Neural progenitor cell (in vitro differentiated cells): Measurements from ENCODE around the gene CCDC3. TPM values are rescaled to one million over a fixed set of nuclear protein-coding genes. Genes with fewer than 3 reads are reported as not detected.
A peak's percentile ranks its signal among the peaks of the same experiment; 100 is the strongest.

ENCODE experiments used
- DNase-seq: peaks from one replicate; pipeline ENCODE4 v3.0.0-alpha.2; 2016; ENCODE audit warnings: low spot score
- H2AFZ ChIP-seq: fragments of 200-600 bp; sonication (generic); replicated peaks from 2 replicates; pipeline ENCODE4 v1.6.1; 2016; ENCODE audit warnings: antibody characterized with exemption
- H3F3A ChIP-seq: fragments of 200-600 bp; sonication (generic); 2 replicates; pipeline ENCODE4 v1.6.1; 2016; ENCODE audit warnings: antibody characterized with exemption, low read depth
- H3K27ac ChIP-seq: fragments of 200-600 bp; sonication (generic); 2 replicates; pipeline ENCODE4 v1.5.1; 2016; ENCODE audit warnings: mild to moderate bottlenecking
- H3K27me3 ChIP-seq: fragments of 200-600 bp; sonication (generic); 2 replicates; pipeline ENCODE4 v1.6.1; 2016; ENCODE audit warnings: mild to moderate bottlenecking, moderate library complexity
- H3K36me3 ChIP-seq: fragments of 200-600 bp; sonication (generic); 2 replicates; pipeline ENCODE4 v1.5.1; 2016
- H3K4me1 ChIP-seq: fragments of 200-600 bp; sonication (generic); 2 replicates; pipeline ENCODE4 v1.6.1; 2016; ENCODE audit warnings: mixed run types
- H3K4me2 ChIP-seq: fragments of 200-600 bp; sonication (generic); 2 replicates; pipeline ENCODE4 v1.6.1; 2016
- H3K4me3 ChIP-seq: fragments of 200-600 bp; sonication (generic); 2 replicates; pipeline ENCODE4 v1.5.1; 2016
- H3K79me2 ChIP-seq: fragments of 200-600 bp; sonication (generic); 2 replicates; pipeline ENCODE4 v1.6.1; 2016; ENCODE audit warnings: low read depth
- H3K9ac ChIP-seq: fragments of 200-600 bp; sonication (generic); 2 replicates; pipeline ENCODE4 v1.6.1; 2016
- H3K9me3 ChIP-seq: fragments of 200-600 bp; sonication (generic); 2 replicates; pipeline ENCODE4 v1.5.1; 2016; ENCODE audit warnings: low read depth
- H4K20me1 ChIP-seq: fragments of 200-600 bp; sonication (generic); 2 replicates; pipeline ENCODE4 v1.6.1; 2016; ENCODE audit warnings: low read depth
- H3K27ac Mint-ChIP-seq: 3 replicates; pipeline ENCODE4 v1.8.0; 2021; ENCODE audit warnings: mixed read lengths
- H3K27me3 Mint-ChIP-seq: 2 replicates; pipeline ENCODE4 v1.8.0; 2022; ENCODE audit warnings: low read depth, mild to moderate bottlenecking, inconsistent platforms, moderate library complexity, mixed read lengths; ENCODE audit not compliant: insufficient read depth
- H3K36me3 Mint-ChIP-seq: 3 replicates; pipeline ENCODE4 v1.8.0; 2021; ENCODE audit warnings: mixed read lengths
- H3K4me1 Mint-ChIP-seq: 3 replicates; pipeline ENCODE4 v1.8.0; 2021; ENCODE audit warnings: mixed read lengths
- H3K4me3 Mint-ChIP-seq: 3 replicates; pipeline ENCODE4 v1.8.0; 2021; ENCODE audit warnings: mild to moderate bottlenecking, moderate library complexity, mixed read lengths
- H3K9me3 Mint-ChIP-seq: 3 replicates; pipeline ENCODE4 v1.8.0; 2020; ENCODE audit warnings: mixed read lengths
- EZH2 ChIP-seq: fragments of 200-600 bp; sonication (generic); IDR thresholded peaks from 2 replicates; pipeline ENCODE4 v1.6.1; 2017; ENCODE audit warnings: antibody characterized with exemption, mild to moderate bottlenecking, moderate library complexity
- EZH2phosphoT487 ChIP-seq: fragments of 200-600 bp; sonication (generic); IDR thresholded peaks from 2 replicates; pipeline ENCODE4 v1.6.1; 2017; ENCODE audit warnings: antibody characterized with exemption
- total RNA-seq: library from RNA; depleted of rRNA; stranded (reverse); fragments of >200 nt; gene quantifications from 2 replicates; pipeline ENCODE4 v1.2.3, GENCODE V29; 2015; ENCODE audit warnings: low replicate concordance
- TF ChIP-seq, protein P1 (sequence below): fragments of 200-600 bp; sonication (generic); IDR thresholded peaks from 2 replicates; pipeline ENCODE4 v1.5.1; 2017; ENCODE audit warnings: antibody characterized with exemption, mild to moderate bottlenecking

The CCDC3 gene
- total RNA-seq, 1 donor from 2014 or later = not detected

DNA sequence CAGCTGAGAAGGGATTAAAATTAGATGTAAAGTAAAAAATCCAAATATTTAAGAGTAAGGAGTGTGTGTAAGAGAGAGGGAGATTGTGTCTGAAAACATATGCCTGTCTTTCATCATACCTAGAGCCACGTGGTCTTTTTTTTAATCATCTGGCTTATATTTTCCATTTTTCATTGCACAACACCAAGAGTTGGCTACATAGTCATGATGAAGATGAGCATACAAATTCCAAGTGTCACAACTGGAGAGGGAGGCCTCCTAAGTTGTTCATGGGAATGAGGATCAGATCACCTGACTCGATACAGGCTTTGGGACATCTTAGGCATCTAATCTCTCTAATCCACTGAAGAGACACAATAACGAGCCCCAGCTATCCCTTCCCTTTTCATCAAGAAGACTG, 47.2 kb upstream of the CCDC3 start:
- no peaks in the 10 kb centered on the region for H3K36me3 ChIP-seq
- H3K4me2 ChIP-seq = no peak overlapping the region
- Mint-ChIP-seq H3K9me3 (peaks cover 2% of the 10 kb centered on the region), H3K27me3 (peaks cover 14% of the 10 kb centered on the region), H3K4me1 (peaks cover 32% of the 10 kb centered on the region), H3K4me3 (no peak overlapping the region), H3K36me3 (no peaks in the 10 kb centered on the region), H3K27ac (no peak overlapping the region)
- no peaks in the 10 kb centered on the region for H4K20me1 ChIP-seq
- no peak overlapping the region for H3K9ac ChIP-seq
- H3K4me3 ChIP-seq = no peak overlapping the region
- TF ChIP-seq, protein P1, sequence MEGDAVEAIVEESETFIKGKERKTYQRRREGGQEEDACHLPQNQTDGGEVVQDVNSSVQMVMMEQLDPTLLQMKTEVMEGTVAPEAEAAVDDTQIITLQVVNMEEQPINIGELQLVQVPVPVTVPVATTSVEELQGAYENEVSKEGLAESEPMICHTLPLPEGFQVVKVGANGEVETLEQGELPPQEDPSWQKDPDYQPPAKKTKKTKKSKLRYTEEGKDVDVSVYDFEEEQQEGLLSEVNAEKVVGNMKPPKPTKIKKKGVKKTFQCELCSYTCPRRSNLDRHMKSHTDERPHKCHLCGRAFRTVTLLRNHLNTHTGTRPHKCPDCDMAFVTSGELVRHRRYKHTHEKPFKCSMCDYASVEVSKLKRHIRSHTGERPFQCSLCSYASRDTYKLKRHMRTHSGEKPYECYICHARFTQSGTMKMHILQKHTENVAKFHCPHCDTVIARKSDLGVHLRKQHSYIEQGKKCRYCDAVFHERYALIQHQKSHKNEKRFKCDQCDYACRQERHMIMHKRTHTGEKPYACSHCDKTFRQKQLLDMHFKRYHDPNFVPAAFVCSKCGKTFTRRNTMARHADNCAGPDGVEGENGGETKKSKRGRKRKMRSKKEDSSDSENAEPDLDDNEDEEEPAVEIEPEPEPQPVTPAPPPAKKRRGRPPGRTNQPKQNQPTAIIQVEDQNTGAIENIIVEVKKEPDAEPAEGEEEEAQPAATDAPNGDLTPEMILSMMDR = no peak
- no peak for TF ChIP-seq EZH2
- TF ChIP-seq EZH2phosphoT487 = no peak
- no peak overlapping the region for H3K27ac ChIP-seq
- H3F3A ChIP-seq = peaks cover 18% of the 10 kb centered on the region
- H2AFZ ChIP-seq = no peak overlapping the region
- DNase-seq = no peak
- no peaks in the 10 kb centered on the region for H3K79me2 ChIP-seq
- peaks cover 31% of the 10 kb centered on the region for H3K4me1 ChIP-seq
- H3K27me3 ChIP-seq = no peaks in the 10 kb centered on the region
- no peaks in the 10 kb centered on the region for H3K9me3 ChIP-seq

- Histone ChIP-seq H3K4me2 (no peak overlapping the region), H3K36me3 (no peaks in the 10 kb centered on the region), H3K79me2 (no peaks in the 10 kb centered on the region), H3K4me1 (peaks cover 31% of the 10 kb centered on the region), H4K20me1 (no peaks in the 10 kb centered on the region), H3K27ac (no peak overlapping the region), H3F3A (peaks cover 18% of the 10 kb centered on the region), H2AFZ (peak overlapping the region; percentile 78), H3K9ac (no peak overlapping the region), H3K27me3 (no peaks in the 10 kb centered on the region), H3K9me3 (no peaks in the 10 kb centered on the region), H3K4me3 (no peak overlapping the region)
- DNase-seq = no peak
- H3K27me3 Mint-ChIP-seq = peaks cover 14% of the 10 kb centered on the region
- no peak overlapping the region for H3K4me3 Mint-ChIP-seq
- peaks cover 32% of the 10 kb centered on the region for H3K4me1 Mint-ChIP-seq
- no peak for TF ChIP-seq EZH2
- TF ChIP-seq, protein P1 = no peak
- no peak for TF ChIP-seq EZH2phosphoT487
- H3K27ac Mint-ChIP-seq = no peak overlapping the region
- peaks cover 2% of the 10 kb centered on the region for H3K9me3 Mint-ChIP-seq
- H3K36me3 Mint-ChIP-seq = no peaks in the 10 kb centered on the region
Observed at GRCh38 chr10:13047529-13048206, 46.2 kb upstream of the CCDC3 start.

DNA sequence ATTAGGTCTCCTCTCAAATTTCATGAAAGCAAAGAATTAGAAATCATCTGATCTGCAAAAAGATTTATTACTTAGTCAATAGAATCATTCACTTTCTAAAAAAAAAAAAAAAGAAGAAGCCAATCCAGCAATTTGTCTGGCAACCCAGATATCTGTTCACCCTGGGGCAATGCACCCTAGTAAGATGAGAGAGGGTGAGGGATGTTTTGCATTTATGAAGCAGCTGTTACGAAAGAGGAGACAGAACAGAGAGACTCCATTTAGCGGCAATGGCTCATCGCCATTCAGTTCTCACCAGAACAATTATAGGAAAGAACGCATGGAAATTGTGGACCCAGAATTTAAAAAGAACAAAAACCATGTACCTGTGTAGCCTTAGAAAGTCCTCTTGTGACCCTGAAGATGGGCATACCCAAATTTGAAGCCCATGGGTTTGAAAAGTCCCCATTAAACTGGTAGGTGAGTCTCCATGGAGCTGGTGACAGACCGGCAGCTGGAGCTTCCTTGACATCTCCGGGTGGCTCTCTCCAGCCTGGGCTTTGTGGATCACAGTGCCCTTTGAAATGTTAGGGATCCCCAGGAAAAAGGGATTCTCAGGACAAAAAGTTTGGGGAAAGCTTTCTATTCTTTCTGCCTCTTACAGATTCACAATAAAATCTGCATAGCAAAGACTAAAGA, 45.5 kb upstream of the CCDC3 start:
- Mint-ChIP-seq H3K27ac (no peak overlapping the region), H3K4me1 (peaks cover 32% of the 10 kb centered on the region), H3K36me3 (no peaks in the 10 kb centered on the region), H3K9me3 (peaks cover 2% of the 10 kb centered on the region), H3K27me3 (peaks cover 12% of the 10 kb centered on the region), H3K4me3 (no peak overlapping the region)
- TF ChIP-seq, protein P1 = no peak
- TF ChIP-seq EZH2phosphoT487 (no peak), EZH2 (no peak)
- no peak for DNase-seq
- no peak overlapping the region for H3K27ac ChIP-seq
- H3K27me3 ChIP-seq = no peaks in the 10 kb centered on the region
- H2AFZ ChIP-seq = peak overlapping the region; percentile 78
- no peaks in the 10 kb centered on the region for H3K36me3 ChIP-seq
- H3K9ac ChIP-seq = no peak overlapping the region
- H3F3A ChIP-seq = peaks cover 18% of the 10 kb centered on the region
- no peaks in the 10 kb centered on the region for H4K20me1 ChIP-seq
- H3K4me3 ChIP-seq = no peak overlapping the region
- no peaks in the 10 kb centered on the region for H3K9me3 ChIP-seq
- no peaks in the 10 kb centered on the region for H3K79me2 ChIP-seq
- H3K4me1 ChIP-seq = peaks cover 31% of the 10 kb centered on the region
- no peak overlapping the region for H3K4me2 ChIP-seq
